ENCODE measurements around the gene AKAP12.

The AKAP12 gene

GRCh38 chr6:151205721-151206600 is 33.8 kb upstream of the AKAP12 start:
- Histone ChIP-seq H3K4me3 (no peak overlapping the region), H3K27ac (no peak overlapping the region)
- TF ChIP-seq CTCF (IDR thresholded peaks at IDR 0.05): no peak
- no peak for DNase-seq (ENCODE audit: low spot score)

GRCh38 chr6:151207674-151208073 is 32.1 kb upstream of the AKAP12 start:
- Histone ChIP-seq H3K27ac (no peak overlapping the region), H3K4me3 (no peak overlapping the region)
- DNase-seq (ENCODE audit: low spot score): no peak
- TF ChIP-seq CTCF (IDR thresholded peaks at IDR 0.05): no peak

GRCh38 chr6:151209071-151209831 is 30.5 kb upstream of the AKAP12 start:
- no peak for TF ChIP-seq CTCF (IDR thresholded peaks at IDR 0.05)
- Histone ChIP-seq H3K4me3 (peak overlapping the region; percentile 17), H3K27ac (no peak overlapping the region)
- no peak for DNase-seq (ENCODE audit: low spot score)

- DNase-seq (ENCODE audit: low spot score): no peak
- Histone ChIP-seq H3K4me3 (no peak overlapping the region), H3K27ac (no peak overlapping the region)
- TF ChIP-seq CTCF (IDR thresholded peaks at IDR 0.05): no peak
These were observed 28.7 kb upstream of the AKAP12 start for GRCh38 chr6:151211075-151211474.

GRCh38 chr6:151213352-151213751 is 26.4 kb upstream of the AKAP12 start:
- DNase-seq (ENCODE audit: low spot score): no peak
- TF ChIP-seq CTCF (IDR thresholded peaks at IDR 0.05): no peak

GRCh38 chr6:151215999-151216398 is 23.8 kb upstream of the AKAP12 start:
- no peak for TF ChIP-seq CTCF (IDR thresholded peaks at IDR 0.05)
- no peak overlapping the region for H3K4me3 ChIP-seq
- DNase-seq (ENCODE audit: low spot score): no peak

More at GRCh38 chr6:151213352-151213751, 26.4 kb upstream of the AKAP12 start:
- Histone ChIP-seq H3K4me3 (no peak overlapping the region), H3K27ac (no peak overlapping the region)

More at GRCh38 chr6:151215999-151216398, 23.8 kb upstream of the AKAP12 start:
- no peak overlapping the region for H3K27ac ChIP-seq

All from coronary artery (tissue), 2 donors.